ENCODE data around the gene TBC1D9B. TPM values are rescaled to one million over a fixed set of nuclear protein-coding genes. Genes with fewer than 3 reads are reported as not detected.

The TBC1D9B gene
- total RNA-seq, 1 donor from 2014 or later, result 128 TPM

GRCh38 chr5:179822059-179822432 is 85.7 kb downstream of the TBC1D9B start:
- no peak for DNase-seq (ENCODE audit: low spot score)

DNA sequence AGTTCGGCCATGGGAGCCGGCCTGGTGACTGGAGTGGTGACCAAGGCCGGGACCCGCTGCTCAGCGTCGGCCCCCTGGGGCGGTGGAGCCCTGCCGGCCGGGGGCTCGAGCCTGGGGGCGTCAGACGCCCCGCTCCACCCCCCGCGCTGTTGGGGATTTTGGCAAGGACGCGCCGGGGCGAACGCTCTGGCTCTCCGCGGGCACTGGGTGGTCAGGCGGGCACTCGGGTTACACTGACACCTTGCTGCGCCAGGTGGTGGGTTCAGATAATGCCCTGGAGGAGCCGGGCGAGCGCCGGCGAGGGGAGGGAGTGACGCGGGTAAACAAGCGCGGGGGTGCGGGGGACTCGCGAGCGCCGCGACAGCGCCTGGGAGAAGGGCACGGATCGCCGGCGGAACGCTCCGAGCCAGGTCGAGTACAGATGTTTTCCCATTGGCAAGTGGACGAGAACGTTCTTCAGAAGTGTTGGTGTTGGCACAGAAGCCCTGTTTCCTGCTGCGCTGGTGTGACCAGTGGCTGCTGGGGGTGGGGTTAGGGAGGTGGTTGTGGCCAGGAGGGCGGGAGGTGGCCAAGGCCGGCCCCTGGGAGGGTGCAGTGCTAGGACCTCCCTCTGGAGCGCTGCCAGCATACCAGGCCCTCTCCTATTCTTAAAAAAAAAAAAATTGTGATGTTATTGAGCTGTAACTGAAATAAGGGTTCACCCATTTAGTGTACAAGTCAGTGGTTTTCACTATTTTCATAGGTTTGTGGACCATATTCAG is 86.2 kb downstream of the TBC1D9B start:
- peak; percentile 97 for DNase-seq (ENCODE audit: low spot score)

DNA sequence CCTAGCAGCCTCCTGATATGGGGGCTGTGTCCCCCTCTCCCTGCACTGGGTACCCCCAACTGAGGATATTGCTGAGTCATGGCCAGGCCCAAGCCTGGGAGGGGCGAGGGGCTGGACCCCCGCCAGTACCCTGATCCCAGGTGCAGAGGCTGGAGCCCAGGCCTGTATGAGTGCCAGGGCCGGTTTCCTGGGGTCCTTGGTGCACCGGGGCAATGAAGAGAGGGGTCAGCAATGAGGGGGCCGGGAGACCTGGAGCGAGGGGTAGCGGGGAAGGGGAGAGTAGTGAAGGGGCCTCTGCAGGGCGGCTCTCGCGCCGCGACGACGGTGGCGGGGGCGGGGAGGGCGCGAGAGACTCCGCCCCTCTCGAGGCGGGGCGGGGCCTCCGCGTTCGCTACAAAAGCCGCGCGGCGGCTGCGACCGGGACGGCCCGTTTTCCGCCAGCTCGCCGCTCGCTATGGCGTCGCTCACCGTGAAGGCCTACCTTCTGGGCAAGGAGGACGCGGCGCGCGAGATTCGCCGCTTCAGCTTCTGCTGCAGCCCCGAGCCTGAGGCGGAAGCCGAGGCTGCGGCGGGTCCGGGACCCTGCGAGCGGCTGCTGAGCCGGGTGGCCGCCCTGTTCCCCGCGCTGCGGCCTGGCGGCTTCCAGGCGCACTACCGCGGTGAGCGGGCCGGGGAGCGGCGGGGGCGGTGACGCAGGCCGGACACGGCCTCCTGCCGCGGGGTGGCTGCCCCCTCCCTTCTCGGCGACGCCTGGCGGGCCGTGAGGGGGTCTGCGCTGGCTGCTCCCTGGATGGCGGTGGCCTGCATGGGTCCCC is 87.0 kb downstream of the TBC1D9B start, which contains the start of gene SQSTM1:
TSS of gene SQSTM1 (plus strand) at position 423 of the 815 bp plus-strand sequence. CDS start at position 455, 32 bp downstream.
- peak; percentile 97 for DNase-seq (ENCODE audit: low spot score)

GRCh38 chr5:179820127-179820482 is 87.6 kb downstream of the TBC1D9B start:
- no peak for DNase-seq (ENCODE audit: low spot score)

DNA sequence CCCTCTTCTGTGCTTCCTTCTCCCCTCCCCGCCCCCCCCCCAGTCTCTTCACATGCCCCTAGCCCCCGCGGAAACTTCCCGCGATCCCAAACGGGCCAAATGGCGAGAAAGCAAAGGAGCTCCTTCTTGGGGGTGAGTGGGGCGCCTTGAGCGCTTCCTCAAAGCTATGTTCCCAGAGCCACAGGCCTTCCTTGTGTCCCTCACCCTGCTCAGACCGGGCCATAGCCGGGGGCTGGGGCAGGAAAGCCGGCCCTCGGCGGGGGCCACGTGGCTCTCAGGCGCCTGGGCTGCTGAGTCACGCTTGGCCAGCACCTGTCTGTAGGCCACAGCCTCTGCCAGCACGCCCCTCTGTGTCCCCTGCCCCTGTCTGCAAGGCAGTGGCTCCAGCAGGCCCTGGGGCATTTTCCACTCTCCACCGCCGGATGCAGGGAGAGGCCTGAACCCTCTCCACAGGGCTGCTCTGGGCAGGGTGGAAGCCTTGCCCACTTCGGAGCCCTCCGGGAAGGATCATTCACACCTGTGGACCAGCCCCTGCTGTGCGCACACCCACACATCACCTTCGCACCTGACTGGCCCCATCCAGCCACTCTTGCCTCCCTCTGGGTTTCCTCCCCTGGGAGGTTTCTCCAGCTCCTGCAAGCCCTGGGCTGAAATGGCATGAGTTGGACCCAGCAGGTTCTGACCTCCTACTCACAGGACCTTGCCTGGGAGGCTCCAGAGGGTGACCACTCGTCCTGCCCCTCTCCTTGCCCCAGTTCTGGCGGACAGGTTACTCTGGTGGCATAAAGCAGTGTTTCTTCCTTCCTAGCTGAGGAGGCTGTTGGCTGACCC is 88.2 kb downstream of the TBC1D9B start:
- no peak for DNase-seq (ENCODE audit: low spot score)

DNA sequence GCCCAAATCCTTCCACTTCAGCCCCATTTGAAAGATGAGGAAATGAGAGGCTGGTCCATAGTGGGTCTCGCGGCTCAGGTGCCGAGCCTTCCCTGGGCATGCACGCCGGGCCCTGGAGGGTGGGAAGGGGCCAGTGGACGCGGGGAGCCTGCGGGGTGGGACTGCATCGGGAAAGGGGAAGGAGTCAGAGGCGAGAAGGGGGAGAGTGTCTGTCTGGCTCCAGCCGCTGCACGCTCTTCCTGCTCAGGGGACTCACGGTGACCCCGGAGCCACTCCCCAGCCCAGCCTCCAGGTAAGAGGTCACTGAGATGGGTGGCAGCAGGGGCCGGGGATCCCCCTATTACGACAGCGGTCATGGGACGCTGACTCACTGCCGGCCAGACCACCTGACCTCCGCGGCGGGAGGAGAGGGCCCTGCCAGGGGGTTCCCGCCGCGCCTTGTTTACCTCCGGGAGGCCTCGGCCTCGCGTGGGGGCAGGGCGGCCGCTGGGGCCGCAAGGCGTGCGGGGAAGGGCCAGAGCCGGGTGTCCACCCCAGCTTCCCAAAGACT is 88.9 kb downstream of the TBC1D9B start:
- peak; percentile 98 for DNase-seq (ENCODE audit: low spot score)

DNA sequence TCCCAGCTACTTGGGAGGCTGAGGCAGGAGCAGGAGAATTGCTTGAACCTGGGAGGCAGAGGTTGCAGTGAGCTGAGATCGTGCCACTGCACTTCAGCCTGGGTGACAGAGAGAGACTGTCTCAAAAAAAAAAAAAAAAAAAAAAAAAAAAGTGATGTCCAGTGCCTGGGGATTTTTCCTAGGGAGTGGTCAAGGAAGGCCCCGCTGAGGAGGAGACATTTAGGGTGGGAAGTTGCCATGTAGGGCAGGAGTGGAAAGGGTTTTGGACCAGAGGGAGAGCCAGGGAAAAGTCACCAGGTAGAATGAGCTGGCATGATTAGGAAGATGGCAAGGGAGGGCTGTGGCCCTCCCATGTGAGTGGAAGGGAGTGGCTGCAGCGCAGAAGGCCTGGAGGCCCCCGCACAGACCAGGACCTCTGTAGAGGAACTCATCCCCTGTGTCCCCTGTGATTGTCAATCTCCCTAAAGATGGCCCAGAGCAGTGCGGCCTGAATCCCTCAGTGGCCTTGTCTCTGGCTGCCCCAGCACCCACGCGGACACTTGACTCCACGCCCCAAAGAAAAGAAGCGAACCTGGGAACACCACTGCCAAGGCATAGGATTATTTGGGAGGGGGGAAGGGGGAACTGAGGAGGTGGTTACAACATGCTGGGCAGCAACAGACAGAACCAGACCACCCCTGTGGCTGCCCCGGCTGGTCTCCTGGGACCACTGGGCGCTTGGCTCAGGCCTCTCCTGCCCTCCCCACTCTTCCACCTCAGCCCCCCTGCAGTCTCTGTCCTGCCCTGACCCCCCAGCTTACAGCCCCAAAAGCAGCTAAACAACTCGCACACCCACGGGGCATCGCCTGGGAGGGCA is 89.6 kb downstream of the TBC1D9B start:
- DNase-seq (ENCODE audit: low spot score), result no peak

- no peak for DNase-seq (ENCODE audit: low spot score)
These were observed 90.2 kb downstream of the TBC1D9B start for GRCh38 chr5:179817470-179817840.

DNA sequence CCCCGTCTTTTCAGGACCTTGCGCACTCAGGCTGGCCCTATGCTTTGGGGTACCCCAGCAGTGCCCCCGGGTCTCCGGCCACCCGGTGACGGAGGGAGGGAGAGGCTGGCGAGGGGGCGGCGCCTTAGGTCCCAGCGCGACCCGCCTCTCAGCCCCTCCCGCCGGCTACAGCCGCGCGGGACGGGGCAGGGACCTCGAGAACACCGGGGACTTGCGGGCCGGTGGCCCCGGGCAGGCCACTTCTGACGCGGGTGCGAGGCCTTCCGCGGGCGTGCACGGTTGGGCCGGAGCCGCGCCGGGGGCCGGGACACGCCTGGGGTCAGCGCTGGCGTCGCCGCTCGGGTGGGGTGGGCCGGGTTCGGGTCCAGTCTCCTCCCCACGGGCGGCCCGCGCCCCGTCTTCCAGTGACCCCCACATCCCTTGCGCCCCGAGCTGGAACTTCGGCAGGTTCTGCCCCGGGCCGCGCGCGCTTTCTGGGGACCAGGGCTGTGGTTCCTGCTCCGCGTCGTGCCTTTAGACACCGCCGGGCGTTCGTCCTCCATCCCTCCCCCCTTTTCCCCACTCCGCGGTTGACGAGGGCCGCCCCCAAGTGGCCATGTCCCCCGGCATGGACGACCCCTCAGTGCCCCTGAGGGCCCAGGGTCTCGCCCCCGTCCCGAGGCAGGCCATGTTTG is 90.8 kb downstream of the TBC1D9B start:
- no peak for DNase-seq (ENCODE audit: low spot score)

DNA sequence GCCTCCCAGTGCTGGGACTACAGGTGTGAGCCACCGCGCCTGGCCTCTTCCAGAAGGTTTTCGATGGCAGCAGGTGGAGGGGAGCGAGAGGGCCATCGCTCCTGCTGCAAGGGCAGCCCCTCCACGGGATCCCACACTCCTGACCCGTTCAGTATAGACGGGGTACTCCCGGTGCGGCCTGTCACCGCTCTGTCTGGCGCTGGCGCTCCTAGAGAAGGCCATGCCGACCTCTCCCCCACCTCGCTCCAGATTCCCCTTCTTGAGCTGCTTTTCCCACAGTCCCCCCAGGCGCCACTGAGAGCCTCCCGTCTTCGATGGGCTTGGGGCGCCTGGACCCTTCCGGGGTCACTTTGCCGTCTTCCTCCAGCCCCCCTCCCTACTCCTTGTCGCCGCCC is 91.3 kb downstream of the TBC1D9B start:
- no peak for DNase-seq (ENCODE audit: low spot score)

DNA sequence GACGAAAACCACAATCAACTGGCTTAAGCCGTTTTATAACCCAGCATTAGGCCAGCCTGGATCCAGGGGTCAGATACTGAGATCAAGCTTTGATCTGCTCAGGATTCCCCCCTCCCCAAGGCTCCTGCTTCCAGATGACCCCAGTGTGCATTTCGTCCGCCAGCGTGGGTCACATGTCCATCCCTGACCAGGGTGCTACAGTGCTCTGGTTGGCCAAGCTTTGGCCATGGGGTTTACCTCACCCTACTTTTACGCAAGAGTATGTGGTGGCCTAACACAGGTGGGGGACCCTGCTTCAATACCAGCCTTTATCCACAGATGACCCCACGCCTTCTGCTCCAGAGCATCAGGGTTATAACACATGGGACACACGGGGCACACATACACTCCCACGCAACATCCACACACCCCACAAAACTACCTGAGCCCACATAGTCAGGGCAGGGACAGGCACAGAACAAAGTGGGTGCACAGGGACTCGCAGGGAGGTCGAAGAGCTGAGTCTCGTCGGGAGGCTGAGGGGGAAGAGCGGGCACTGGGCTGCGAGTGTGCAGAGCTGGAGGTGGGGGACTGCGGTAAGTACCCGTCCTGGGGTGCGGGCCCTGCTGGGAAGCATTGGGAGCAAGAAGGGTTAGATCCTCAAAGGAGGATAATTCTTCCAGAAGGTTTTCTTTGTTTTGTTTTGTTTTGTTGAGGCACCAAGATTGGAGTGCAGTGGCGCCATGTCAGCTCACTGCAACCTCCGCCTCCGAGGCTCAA is 92.0 kb downstream of the TBC1D9B start:
- DNase-seq (ENCODE audit: low spot score), result no peak

DNA sequence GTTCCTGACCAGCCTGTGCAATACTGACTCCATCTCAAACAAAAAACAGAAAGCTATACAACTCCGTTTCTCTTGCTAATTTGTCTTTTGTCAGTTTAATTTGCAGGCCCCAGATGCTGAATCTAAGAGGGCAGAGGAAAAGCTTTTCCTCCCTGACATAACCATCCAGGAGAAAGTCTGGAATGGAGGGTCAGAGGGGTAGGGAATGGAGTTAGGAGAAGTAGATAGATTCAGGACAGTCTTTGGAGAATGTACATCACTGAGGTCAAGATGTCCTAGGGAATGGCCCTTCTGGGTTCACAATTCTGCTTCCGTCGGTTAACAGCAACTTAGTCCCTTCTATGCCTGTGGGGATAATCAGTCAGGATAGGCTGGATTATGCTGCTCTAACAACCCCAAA is 93.6 kb downstream of the TBC1D9B start:
- DNase-seq (ENCODE audit: low spot score), result no peak

DNA sequence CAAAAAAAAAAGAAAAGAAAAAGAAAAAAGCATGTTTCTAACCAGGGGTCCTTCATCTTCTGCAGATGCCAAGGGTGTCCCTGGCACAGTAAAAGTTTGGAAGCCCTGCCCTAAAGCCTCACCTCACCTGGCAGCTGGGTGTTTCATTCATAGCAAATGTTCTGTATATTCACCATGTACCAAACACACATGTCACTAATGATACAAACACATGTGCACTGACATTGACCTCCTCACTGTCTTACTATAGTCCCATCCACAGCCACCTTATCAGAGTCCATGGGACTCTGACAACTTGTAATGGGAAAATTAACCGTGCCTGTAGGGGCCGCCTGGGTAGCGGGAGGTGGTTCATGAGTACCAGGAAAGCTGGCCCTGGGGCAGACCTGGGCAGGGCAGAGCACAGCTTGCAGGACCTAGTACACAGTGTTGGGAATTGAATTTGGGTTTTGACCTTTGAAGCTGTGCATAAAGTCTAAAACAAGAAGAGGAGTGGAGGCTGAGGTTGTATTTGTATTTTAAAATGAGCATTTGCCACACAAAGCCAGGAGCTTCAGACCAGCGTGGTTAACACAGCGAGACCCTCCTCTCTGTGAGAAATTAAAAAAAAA is 94.6 kb downstream of the TBC1D9B start:
- no peak for DNase-seq (ENCODE audit: low spot score)

GRCh38 chr5:179812135-179812825 is 95.4 kb downstream of the TBC1D9B start:
- no peak for DNase-seq (ENCODE audit: low spot score)
